H9 (cell line): ENCODE measurements around the gene PRSS22. TPM values are rescaled to one million over a fixed set of nuclear protein-coding genes. Genes with fewer than 3 reads are reported as not detected.
A peak's percentile ranks its signal among the peaks of the same experiment; 100 is the strongest.

Experiments used
- DNase-seq: peaks from one replicate; pipeline ENCODE4 v3.0.0-alpha.2; 2017
- H2AFZ ChIP-seq: one replicate; pipeline ENCODE4 v1.6.1; 2013; ENCODE audit warnings: mild to moderate bottlenecking, low read length, control low read depth, moderate library complexity
- H2AK5ac ChIP-seq: 2 replicates; pipeline ENCODE4 v1.6.1; 2013; ENCODE audit warnings: low read length, control low read depth, mixed read lengths; ENCODE audit not compliant: insufficient read length
- H2BK120ac ChIP-seq: one replicate; pipeline ENCODE4 v1.6.1; 2013; ENCODE audit warnings: low read depth, mild to moderate bottlenecking, low read length, control low read depth, inconsistent platforms; ENCODE audit not compliant: poor library complexity, severe bottlenecking
- H2BK12ac ChIP-seq: 2 replicates; pipeline ENCODE4 v1.6.1; 2013; ENCODE audit warnings: low read length, control low read depth, mixed read lengths, low read depth; ENCODE audit not compliant: insufficient read length
- H2BK15ac ChIP-seq: 2 replicates; pipeline ENCODE4 v1.6.1; 2013; ENCODE audit warnings: low read depth, low read length, control low read depth
- H2BK20ac ChIP-seq: one replicate; pipeline ENCODE4 v1.6.1; 2013; ENCODE audit warnings: low read depth, mild to moderate bottlenecking, low read length, control low read depth, inconsistent platforms; ENCODE audit not compliant: poor library complexity, severe bottlenecking
- H2BK5ac ChIP-seq: 2 replicates; pipeline ENCODE4 v1.6.1; 2013; ENCODE audit warnings: low read length, control low read depth, mixed read lengths; ENCODE audit not compliant: insufficient read length
- H3K14ac ChIP-seq: 2 replicates; pipeline ENCODE4 v1.6.1; 2013; ENCODE audit warnings: low read length, control low read depth; ENCODE audit not compliant: insufficient read depth
- H3K18ac ChIP-seq: 2 replicates; pipeline ENCODE4 v1.6.1; 2013; ENCODE audit warnings: low read depth, mild to moderate bottlenecking, mixed read lengths, low read length, control low read depth; ENCODE audit not compliant: insufficient read length
- H3K23ac ChIP-seq: 2 replicates; pipeline ENCODE4 v1.6.1; 2013; ENCODE audit warnings: low read length, control low read depth, mixed read lengths, low read depth; ENCODE audit not compliant: insufficient read length
- H3K23me2 ChIP-seq: 2 replicates; pipeline ENCODE4 v1.6.1; 2013; ENCODE audit warnings: low read depth, mild to moderate bottlenecking, mixed read lengths, low read length, control low read depth; ENCODE audit not compliant: insufficient read length, poor library complexity, severe bottlenecking
- H3K27ac ChIP-seq: 2 replicates; pipeline ENCODE4 v1.5.1; 2013; ENCODE audit warnings: low read length, control low read depth, mixed read lengths, low read depth; ENCODE audit not compliant: insufficient read length
- H3K27me3 ChIP-seq: 2 replicates; pipeline ENCODE4 v1.6.1; 2013; ENCODE audit warnings: low read length, control low read depth, inconsistent platforms; ENCODE audit not compliant: insufficient read depth
- H3K4ac ChIP-seq: 2 replicates; pipeline ENCODE4 v1.6.1; 2013; ENCODE audit warnings: low read depth, mild to moderate bottlenecking, control low read depth, inconsistent platforms, low read length, moderate library complexity
- H3K4me1 ChIP-seq: 2 replicates; pipeline ENCODE4 v1.6.1; 2013; ENCODE audit warnings: low read length, control low read depth, inconsistent platforms; ENCODE audit not compliant: insufficient read depth
- H3K4me2 ChIP-seq: 2 replicates; pipeline ENCODE4 v1.6.1; 2013; ENCODE audit warnings: low read length, control low read depth, mixed read lengths; ENCODE audit not compliant: insufficient read length, insufficient read depth
- H3K56ac ChIP-seq: 2 replicates; pipeline ENCODE4 v1.6.1; 2013; ENCODE audit warnings: low read depth, mild to moderate bottlenecking, mixed read lengths, low read length, control low read depth; ENCODE audit not compliant: insufficient read length
- H3K79me1 ChIP-seq: 2 replicates; pipeline ENCODE4 v1.6.1; 2013; ENCODE audit warnings: low read depth, mild to moderate bottlenecking, moderate library complexity, low read length, control low read depth, inconsistent platforms; ENCODE audit not compliant: insufficient read depth, poor library complexity, severe bottlenecking
- H3K79me2 ChIP-seq: 2 replicates; pipeline ENCODE4 v1.6.1; 2013; ENCODE audit warnings: low read length, control low read depth, inconsistent platforms; ENCODE audit not compliant: insufficient read depth
- H3K9ac ChIP-seq: 2 replicates; pipeline ENCODE4 v1.6.1; 2013; ENCODE audit warnings: low read length, control low read depth, mixed read lengths; ENCODE audit not compliant: insufficient read length; ENCODE audit errors: extremely low read depth
- H3K9me3 ChIP-seq: one replicate; pipeline ENCODE4 v1.6.1; 2013; ENCODE audit warnings: low read depth, low read length, inconsistent platforms; ENCODE audit not compliant: control insufficient read depth
- H3T11ph ChIP-seq: one replicate; pipeline ENCODE4 v1.6.1; 2013; ENCODE audit warnings: mild to moderate bottlenecking, low read length, control low read depth, inconsistent platforms
- H4K20me1 ChIP-seq: one replicate; pipeline ENCODE4 v1.6.1; 2013; ENCODE audit not compliant: control insufficient read depth, insufficient read length, insufficient read depth
- H4K5ac ChIP-seq: 2 replicates; pipeline ENCODE4 v1.6.1; 2013; ENCODE audit warnings: low read depth, mild to moderate bottlenecking, mixed read lengths, low read length, control low read depth; ENCODE audit not compliant: insufficient read length
- H4K8ac ChIP-seq: replicated peaks from 2 replicates; pipeline ENCODE4 v1.6.1; 2013; ENCODE audit warnings: low read length, control low read depth, mixed read lengths, low read depth; ENCODE audit not compliant: insufficient read length
- H4K91ac ChIP-seq: 2 replicates; pipeline ENCODE4 v1.6.1; 2013; ENCODE audit warnings: low read depth, mild to moderate bottlenecking, moderate library complexity, mixed read lengths, low read length, control low read depth; ENCODE audit not compliant: insufficient read length
- H3K27ac Mint-ChIP-seq, 3 experiments: 2 replicates in 2 of 3; 3 replicates in 1 of 3; pipeline ENCODE4 v1.8.0; 2020 to 2021; ENCODE audit warnings: mixed read lengths in 3 of 3, mild to moderate bottlenecking in 1 of 3, moderate library complexity in 1 of 3
- H3K27me3 Mint-ChIP-seq: 2 replicates; pipeline ENCODE4 v1.8.0; 2021; ENCODE audit warnings: low read depth, mild to moderate bottlenecking, moderate library complexity, mixed read lengths
- H3K36me3 Mint-ChIP-seq, 3 experiments: 2 replicates in 2 of 3; 3 replicates in 1 of 3; pipeline ENCODE4 v1.8.0; 2020 to 2021; ENCODE audit warnings: low read depth in 3 of 3, mixed read lengths in 3 of 3; ENCODE audit not compliant: insufficient read depth in 1 of 3
- H3K4me1 Mint-ChIP-seq, 2 experiments: 2 replicates each; pipeline ENCODE4 v1.8.0; 2020; ENCODE audit warnings: mixed read lengths in 2 of 2
- H3K4me3 Mint-ChIP-seq, 2 experiments: 2 replicates in 1 of 2; 3 replicates in 1 of 2; pipeline ENCODE4 v1.8.0; 2020 to 2021; ENCODE audit warnings: mild to moderate bottlenecking in 2 of 2, mixed read lengths in 2 of 2, moderate library complexity in 1 of 2
- H3K9me3 Mint-ChIP-seq, 2 experiments: 2 replicates in 1 of 2; 3 replicates in 1 of 2; pipeline ENCODE4 v1.8.0; 2020; ENCODE audit warnings: mild to moderate bottlenecking in 2 of 2, mixed read lengths in 2 of 2, moderate library complexity in 1 of 2
- WGBS: extraction: QIAGEN DNeasy Blood & Tissue Kit; methylation state at CpG from one replicate; pipeline ENCODE4 v1.1.7; 2013; ENCODE audit warnings: missing lambda C conversion rate, low lambda C conversion rate, mixed read lengths; ENCODE audit not compliant: insufficient read length; ENCODE audit errors: extremely low coverage; 5-methylcytosine and 5-hydroxymethylcytosine counted together
- total RNA-seq: library from RNA; stranded (reverse); gene quantifications from 2 replicates; pipeline ENCODE4 v1.2.1, GENCODE V29; 2021
- TF ChIP-seq, protein P1 (sequence below): fragments of 200-600 bp; sonication (generic); conservative IDR thresholded peaks from 3 replicates; pipeline ENCODE4 v1.8.0; 2021; ENCODE audit warnings: antibody characterized with exemption, mild to moderate bottlenecking

Gene PRSS22
- total RNA-seq, 1 experiment from 2014 or later = 1.9 TPM

DNA sequence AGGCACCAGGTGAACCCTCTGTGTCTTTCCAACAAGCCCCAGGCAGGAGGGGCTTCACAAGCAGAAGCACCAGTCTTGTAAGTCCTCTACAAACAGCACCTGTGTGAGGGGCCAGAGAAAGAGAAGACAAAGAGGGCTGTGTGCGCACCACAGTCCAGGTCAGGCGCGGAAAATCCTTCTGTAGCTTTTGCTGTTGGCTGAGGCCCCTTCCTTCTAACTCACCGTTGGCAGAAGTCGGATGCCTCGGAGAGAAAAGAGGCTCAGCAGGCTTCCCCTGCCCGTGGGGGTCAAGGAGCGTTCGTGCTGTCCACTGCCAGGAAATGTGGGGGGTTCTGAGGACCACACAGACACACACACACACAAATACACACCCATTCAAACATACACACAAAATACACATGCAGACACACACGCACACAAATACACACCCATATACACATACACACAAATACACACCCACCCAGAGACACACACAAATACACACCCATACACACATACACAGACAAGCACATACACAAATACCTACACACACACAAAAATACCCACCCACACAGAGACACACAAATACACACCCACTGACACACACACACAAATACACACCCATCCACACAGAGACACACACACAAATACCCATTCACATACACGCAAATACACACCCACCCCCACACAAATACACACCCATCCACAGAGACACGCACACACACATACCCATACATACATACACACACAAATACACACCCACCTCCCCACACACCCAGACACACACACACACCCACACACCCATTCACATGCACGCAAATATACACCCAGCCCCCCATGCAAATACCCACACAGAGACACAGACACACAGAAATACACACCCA, 21.1 kb downstream of the PRSS22 start:
- no peaks in the 10 kb centered on the region for H3K79me1 ChIP-seq
- no peak overlapping the region for H2BK15ac ChIP-seq
- H3T11ph ChIP-seq = no peak overlapping the region
- no peak overlapping the region for H4K91ac ChIP-seq
- H4K5ac ChIP-seq = no peak overlapping the region
- no peak overlapping the region for H4K8ac ChIP-seq
- H3K56ac ChIP-seq = no peak overlapping the region
- H2BK120ac ChIP-seq = no peak overlapping the region
- no peaks in the 10 kb centered on the region for H3K23me2 ChIP-seq
- no peak overlapping the region for H2BK5ac ChIP-seq
- H3K14ac ChIP-seq = no peak overlapping the region
- WGBS = 100% methylated on average over 3 of the region's 13 CpGs
- no peak overlapping the region for H2BK12ac ChIP-seq
- H3K9me3 ChIP-seq = no peaks in the 10 kb centered on the region
- no peak for DNase-seq
- peaks cover 3% of the 10 kb centered on the region; the same call in 1 of the 2 replicates for H3K4me1 ChIP-seq
- H3K4me3 Mint-ChIP-seq = no peak overlapping the region; a peak in 1 of 5 replicates
- no peak overlapping the region for H2BK20ac ChIP-seq
- no peak overlapping the region for H2AK5ac ChIP-seq
- TF ChIP-seq, protein P1, sequence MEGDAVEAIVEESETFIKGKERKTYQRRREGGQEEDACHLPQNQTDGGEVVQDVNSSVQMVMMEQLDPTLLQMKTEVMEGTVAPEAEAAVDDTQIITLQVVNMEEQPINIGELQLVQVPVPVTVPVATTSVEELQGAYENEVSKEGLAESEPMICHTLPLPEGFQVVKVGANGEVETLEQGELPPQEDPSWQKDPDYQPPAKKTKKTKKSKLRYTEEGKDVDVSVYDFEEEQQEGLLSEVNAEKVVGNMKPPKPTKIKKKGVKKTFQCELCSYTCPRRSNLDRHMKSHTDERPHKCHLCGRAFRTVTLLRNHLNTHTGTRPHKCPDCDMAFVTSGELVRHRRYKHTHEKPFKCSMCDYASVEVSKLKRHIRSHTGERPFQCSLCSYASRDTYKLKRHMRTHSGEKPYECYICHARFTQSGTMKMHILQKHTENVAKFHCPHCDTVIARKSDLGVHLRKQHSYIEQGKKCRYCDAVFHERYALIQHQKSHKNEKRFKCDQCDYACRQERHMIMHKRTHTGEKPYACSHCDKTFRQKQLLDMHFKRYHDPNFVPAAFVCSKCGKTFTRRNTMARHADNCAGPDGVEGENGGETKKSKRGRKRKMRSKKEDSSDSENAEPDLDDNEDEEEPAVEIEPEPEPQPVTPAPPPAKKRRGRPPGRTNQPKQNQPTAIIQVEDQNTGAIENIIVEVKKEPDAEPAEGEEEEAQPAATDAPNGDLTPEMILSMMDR = no peak
- H3K18ac ChIP-seq = no peak overlapping the region
- peaks cover 17 to 19% of the 10 kb centered on the region in 2 experiments for H3K4me1 Mint-ChIP-seq
- no peaks in the 10 kb centered on the region; the same call in 1 of the 2 replicates for H3K27me3 ChIP-seq
- H3K4ac ChIP-seq = no peak overlapping the region
- no peaks in the 10 kb centered on the region for H3K36me3 Mint-ChIP-seq
- no peak overlapping the region for H3K9ac ChIP-seq
- peaks cover 7% of the 10 kb centered on the region for H3K27me3 Mint-ChIP-seq
- H3K27ac ChIP-seq = no peak overlapping the region
- H3K9me3 Mint-ChIP-seq = no peaks in the 10 kb centered on the region; a peak in 2 of 5 replicates
- no peak overlapping the region for H3K23ac ChIP-seq
- H3K27ac Mint-ChIP-seq = peak overlapping the region in 1 of 3 experiments; percentile 1; a peak in 2 of 7 replicates
- H3K79me2 ChIP-seq = no peaks in the 10 kb centered on the region
- no peaks in the 10 kb centered on the region for H4K20me1 ChIP-seq
- H2AFZ ChIP-seq = no peak overlapping the region
- no peak overlapping the region for H3K4me2 ChIP-seq
